ENCODE results near the gene RIMBP2. TPM values are rescaled to one million over a fixed set of nuclear protein-coding genes. Genes with fewer than 3 reads are reported as not detected.

RIMBP2 gene
- total RNA-seq, result 1 to 10 TPM; 2.3 to 5.9 (median 5.4) TPM
- long read RNA-seq, donor 1, partial matches to known transcripts, result 0 of 1 reads
- long read RNA-seq, donor 1, other reads (novel, unspliced or antisense), result 1 of 1 reads
- long read RNA-seq, donor 2, partial matches to known transcripts, result 0 of 1 reads
- long read RNA-seq, donor 2, other reads (novel, unspliced or antisense), result 1 of 1 reads

GRCh38 chr12:130715998-130716968, at the start of gene RIMBP2:
RIMBP2 (minus strand) TSS chr12:130716299; CDS start chr12:130479013, 237,286 bp downstream.
- ATAC-seq (peak; percentile 20), DNase-seq (no peak)
- intact Hi-C loops (cut with DNase I, micrococcal nuclease), result no loop called here
- no peak for TF ChIP-seq CTCF (IDR thresholded peaks at IDR 0.05)
- H3K4me1 ChIP-seq (ENCODE audit: low read depth), result no peaks in the 10 kb centered on the region
- no peaks in the 10 kb centered on the region for H3K36me3 ChIP-seq (ENCODE audit: low read depth)
- H3K9me3 ChIP-seq, result no peaks in the 10 kb centered on the region
- no peak within 1 kb of the TSS for H3K4me3 ChIP-seq

GRCh38 chr12:130765186-130765659, 49.1 kb upstream of the RIMBP2 start:
- Histone ChIP-seq H3K9me3 (peaks cover 6% of the 10 kb centered on the region), H3K4me1 (ENCODE audit: low read depth) (no peaks in the 10 kb centered on the region), H3K4me3 (no peak overlapping the region), H3K36me3 (ENCODE audit: low read depth) (no peaks in the 10 kb centered on the region)
- ATAC-seq (no peak), DNase-seq (no peak)
- no peak for TF ChIP-seq CTCF (IDR thresholded peaks at IDR 0.05)
- intact Hi-C loops (cut with DNase I, micrococcal nuclease), result no loop called here

GRCh38 chr12:130764475-130765185, 48.5 kb upstream of the RIMBP2 start:
- H3K9me3 ChIP-seq, result peaks cover 6% of the 10 kb centered on the region
- ATAC-seq, result no peak
- no peak overlapping the region for H3K4me3 ChIP-seq
- H3K36me3 ChIP-seq (ENCODE audit: low read depth), result no peaks in the 10 kb centered on the region
- TF ChIP-seq CTCF (IDR thresholded peaks at IDR 0.05), result no peak
- no peak for DNase-seq
- intact Hi-C loops (cut with DNase I, micrococcal nuclease), result loop anchor here in 1 of 2 donors (5.0 kb wide), 1 partner anchor 53 kb away; no protein-coding TSS in a partner anchor
- H3K4me1 ChIP-seq (ENCODE audit: low read depth), result no peaks in the 10 kb centered on the region

GRCh38 chr12:130764073-130764472, 48.0 kb upstream of the RIMBP2 start:
- ATAC-seq (no peak), DNase-seq (no peak)
- Histone ChIP-seq H3K4me3 (no peak overlapping the region), H3K4me1 (ENCODE audit: low read depth) (no peaks in the 10 kb centered on the region), H3K9me3 (peaks cover 6% of the 10 kb centered on the region), H3K36me3 (ENCODE audit: low read depth) (no peaks in the 10 kb centered on the region)
- intact Hi-C loops (cut with DNase I, micrococcal nuclease), result loop anchor here in 1 of 2 donors (5.0 kb wide), 1 partner anchor 53 kb away; no protein-coding TSS in a partner anchor
- TF ChIP-seq CTCF (IDR thresholded peaks at IDR 0.05), result no peak

- no peak for TF ChIP-seq CTCF (IDR thresholded peaks at IDR 0.05)
Observed at GRCh38 chr12:130762319-130762675, 46.2 kb upstream of the RIMBP2 start.

More at GRCh38 chr12:130762319-130762675, 46.2 kb upstream of the RIMBP2 start:
- H3K9me3 ChIP-seq, result peaks cover 6% of the 10 kb centered on the region
- intact Hi-C loops (cut with DNase I, micrococcal nuclease), result loop anchor here in 1 of 2 donors (5.0 kb wide), 1 partner anchor 55 kb away; no protein-coding TSS in a partner anchor
- no peak for DNase-seq
- H3K36me3 ChIP-seq (ENCODE audit: low read depth), result no peaks in the 10 kb centered on the region
- H3K4me3 ChIP-seq, result no peak overlapping the region
- no peaks in the 10 kb centered on the region for H3K4me1 ChIP-seq (ENCODE audit: low read depth)
- no peak for ATAC-seq

Data from mucosa of descending colon (tissue), 3 donors.